NCI-H146 treated with DMSO at 0.1 percent for 48 hours (cell line): ENCODE results near the gene CFAP251.
"Not testable (repeated sequence)": the region's sequence is repeated elsewhere in the genome, so short reads cannot be mapped to it uniquely, and the experiment has no call there.

Experiments
- DNase-seq: peaks from one replicate; lab custom pipeline; 2025; ENCODE audit not compliant: unreplicated experiment; lab: John Stamatoyannopoulos, UW

The CFAP251 gene

GRCh38 chr12:121899590-121899989, 18.8 kb upstream of the CFAP251 start:
- no peak for DNase-seq

GRCh38 chr12:121903202-121903601, 15.2 kb upstream of the CFAP251 start:
- no peak for DNase-seq

DNA sequence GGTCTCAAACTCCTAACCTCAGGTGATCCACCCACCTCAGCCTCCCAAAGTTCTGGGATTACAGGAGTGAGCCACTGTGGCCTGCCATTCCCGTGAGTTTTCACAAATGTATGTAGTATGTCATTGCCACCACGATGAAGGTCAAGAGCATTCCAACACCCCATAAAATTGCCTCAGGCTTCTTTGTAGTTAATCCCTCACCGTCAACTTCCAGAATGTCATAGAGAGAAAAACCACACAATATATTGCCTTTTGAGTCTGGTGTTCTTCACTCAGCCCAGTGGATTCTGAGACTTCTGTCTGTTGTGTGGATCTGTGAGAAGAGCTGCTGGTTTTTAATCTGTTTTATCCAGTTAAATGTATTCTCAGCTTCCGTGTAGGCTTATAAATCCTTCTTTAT, 12.6 kb upstream of the CFAP251 start:
- no peak for DNase-seq

DNA sequence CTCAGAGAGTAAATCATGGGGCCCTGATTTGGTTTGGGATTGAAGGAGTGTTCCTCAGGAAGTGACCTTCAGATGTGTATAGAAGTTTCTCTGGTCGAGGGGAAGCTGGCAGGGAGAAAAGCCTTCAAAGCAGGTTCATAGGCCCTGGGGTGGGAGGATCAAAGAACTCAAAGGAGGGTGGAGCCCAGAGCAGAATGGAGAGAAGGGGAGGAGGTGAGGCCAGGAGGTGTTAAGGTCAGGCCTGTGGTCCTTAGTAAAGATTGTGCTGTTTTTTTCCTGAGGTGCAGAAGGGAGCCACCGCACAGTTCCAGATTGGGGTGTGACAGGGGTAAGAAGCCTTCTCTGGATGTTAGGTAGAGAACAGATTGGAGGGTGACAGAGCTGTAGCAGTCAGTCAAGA, 9.7 kb upstream of the CFAP251 start:
- no peak for DNase-seq

- no peak for DNase-seq
These were observed 6.4 kb upstream of the CFAP251 start for GRCh38 chr12:121911824-121912585.

DNA sequence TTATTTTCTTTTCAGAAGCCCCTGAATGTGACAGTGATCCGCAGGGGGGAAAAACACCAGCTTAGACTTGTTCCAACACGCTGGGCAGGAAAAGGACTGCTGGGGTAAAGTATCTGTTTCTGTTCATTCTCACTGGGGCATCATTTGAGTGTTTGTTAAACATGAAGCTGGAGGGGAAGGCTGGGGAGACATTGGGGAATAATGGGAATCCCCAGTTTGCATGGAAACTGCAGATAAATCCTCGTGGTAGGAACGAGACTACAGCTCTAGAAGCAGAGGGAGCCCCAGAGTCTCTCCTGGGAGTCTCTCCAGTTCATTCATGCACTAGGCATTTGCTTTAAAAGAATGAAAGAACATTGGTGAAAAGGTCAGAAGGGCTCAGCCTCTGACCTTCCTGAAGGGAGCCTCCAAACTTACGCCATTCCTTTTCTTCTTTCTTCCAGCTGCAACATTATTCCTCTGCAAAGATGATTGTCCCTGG, 2.5 kb upstream of the CFAP251 start:
- peak; percentile 38 for DNase-seq

- DNase-seq, result no peak
These were observed 1.7 kb upstream of the CFAP251 start for GRCh38 chr12:121916719-121917118.

DNA sequence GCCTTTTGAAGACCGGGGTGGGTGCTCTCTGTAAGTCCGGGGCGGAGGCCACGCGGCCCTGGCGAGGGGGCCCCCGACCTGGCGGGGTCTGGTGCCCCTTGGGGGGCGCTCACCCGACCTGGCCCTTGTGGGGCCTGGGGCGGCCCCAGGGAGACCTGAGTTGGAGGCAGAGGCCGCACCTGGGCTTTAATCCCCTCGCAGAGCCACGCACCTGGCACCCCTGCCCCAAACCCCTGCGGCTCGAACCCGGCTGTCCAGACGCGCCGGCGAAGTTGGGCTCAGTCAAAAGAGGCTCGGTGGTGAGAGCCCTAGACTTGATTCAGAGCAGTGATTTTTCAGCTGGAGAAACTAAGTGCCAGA, 267 bp downstream of the CFAP251 start:
- no peak for DNase-seq

DNA sequence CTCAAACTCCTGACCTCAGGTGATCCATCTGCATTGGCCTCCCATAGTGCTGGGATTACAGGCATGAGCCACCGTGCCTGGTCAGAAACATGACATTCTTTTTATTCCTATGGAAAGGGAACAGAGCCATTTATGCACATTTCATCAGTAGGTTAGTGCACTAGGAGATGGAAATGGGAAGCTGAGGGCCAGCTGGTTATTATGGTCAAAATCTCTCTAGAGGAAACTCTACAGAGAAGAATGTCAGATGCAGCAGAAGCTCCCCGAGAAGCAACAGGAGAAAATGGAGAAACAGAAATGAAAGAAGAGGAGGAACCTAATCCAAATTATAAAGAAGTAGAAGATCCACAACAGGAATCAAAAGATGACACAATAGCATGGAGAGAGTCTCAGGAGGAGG, 2.7 kb downstream of the CFAP251 start:
- no peak for DNase-seq

- no peak for DNase-seq
These were observed 6.9 kb downstream of the CFAP251 start for GRCh38 chr12:121925358-121925695.

GRCh38 chr12:121926874-121927706, 8.7 kb downstream of the CFAP251 start:
- DNase-seq, result no peak

GRCh38 chr12:121927813-121928212, 9.4 kb downstream of the CFAP251 start:
- DNase-seq, result no peak

- not testable (repeated sequence) for DNase-seq
These were observed 11.2 kb downstream of the CFAP251 start for GRCh38 chr12:121929545-121929944.

DNA sequence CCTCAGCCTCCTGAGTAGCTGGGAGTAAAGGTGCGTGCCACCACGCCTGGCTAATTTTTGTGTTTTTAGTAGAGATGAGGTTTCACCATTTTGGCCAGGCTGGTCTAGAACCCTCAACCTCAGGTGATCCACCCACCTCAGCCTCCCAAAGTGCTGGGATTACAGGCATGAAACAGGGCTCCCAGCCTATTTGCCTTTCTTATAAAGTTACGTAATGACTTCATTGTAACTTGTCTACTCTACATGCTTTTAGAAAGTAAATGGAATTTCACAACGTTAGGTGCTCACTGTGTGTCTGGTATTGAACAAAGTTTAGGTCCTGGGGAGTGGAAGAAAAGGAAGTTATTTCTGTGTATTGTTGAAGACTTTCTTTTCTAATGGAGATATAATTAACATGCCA, 12.5 kb downstream of the CFAP251 start:
- no peak for DNase-seq

GRCh38 chr12:121932176-121932536, 13.8 kb downstream of the CFAP251 start:
- DNase-seq, result no peak

GRCh38 chr12:121932914-121933521, 14.6 kb downstream of the CFAP251 start:
- DNase-seq, result no peak

GRCh38 chr12:121933522-121934308, 15.3 kb downstream of the CFAP251 start:
- no peak for DNase-seq

- DNase-seq, result no peak
These were observed 15.9 kb downstream of the CFAP251 start for GRCh38 chr12:121934309-121934664.

DNA sequence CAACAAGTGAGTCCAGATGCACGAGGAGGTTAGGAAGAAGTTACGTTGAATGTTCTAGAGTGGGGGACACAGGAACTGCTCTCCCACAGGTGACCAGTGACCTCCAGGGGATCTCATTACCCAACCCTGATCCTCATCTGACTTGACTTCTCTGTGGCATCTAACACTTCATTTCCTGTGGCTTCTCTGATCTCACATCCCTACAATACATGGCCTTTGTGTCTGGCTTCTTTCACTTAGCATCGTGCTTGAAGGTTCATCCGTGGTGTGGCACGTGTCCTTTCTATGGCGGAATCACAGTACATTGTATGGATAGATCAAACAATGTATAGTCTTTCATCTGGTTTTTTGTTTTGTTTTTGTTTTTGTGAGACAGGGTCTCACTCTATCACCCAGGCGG, 19.3 kb downstream of the CFAP251 start:
- no peak for DNase-seq

GRCh38 chr12:121939186-121939585, 20.8 kb downstream of the CFAP251 start:
- DNase-seq, result no peak

- no peak for DNase-seq
These were observed 21.8 kb downstream of the CFAP251 start for GRCh38 chr12:121939992-121940766.
